Astrocyte of the spinal cord (primary cell): ENCODE results near the gene KLF3.

Source experiments
- DNase-seq: peaks from one replicate; pipeline ENCODE4 v3.0.0; 2011; ENCODE audit warnings: low read depth, low spot score
- H3K4me3 ChIP-seq: 2 replicates; pipeline ENCODE4 v1.5.1; 2011; ENCODE audit warnings: low read depth, mild to moderate bottlenecking, low read length, moderate library complexity
- CTCF ChIP-seq: IDR thresholded peaks from 2 replicates; pipeline ENCODE4 v1.5.1; 2012; ENCODE audit warnings: low read depth, mild to moderate bottlenecking, low read length, inconsistent platforms
- in situ Hi-C: cut with HindIII; loops from 2 replicates; pipeline ENCODE4 v1.10.0; 2017; ENCODE audit warnings: low sequenced_read_pairs

KLF3 gene

GRCh38 chr4:38715050-38715449, 51.1 kb downstream of the KLF3 start:
- H3K4me3 ChIP-seq, result no peak overlapping the region
- DNase-seq, result no peak
- TF ChIP-seq CTCF, result no peak
- in situ Hi-C loops, result no loop called here

- DNase-seq, result no peak
- in situ Hi-C loops, result no loop called here
- no peak overlapping the region for H3K4me3 ChIP-seq
- no peak for TF ChIP-seq CTCF
These were observed 52.3 kb downstream of the KLF3 start for GRCh38 chr4:38716256-38716655.

- DNase-seq, result no peak
- no peak for TF ChIP-seq CTCF
- H3K4me3 ChIP-seq, result no peak overlapping the region
- in situ Hi-C loops, result no loop called here
These were observed 53.6 kb downstream of the KLF3 start for GRCh38 chr4:38717604-38718003.

GRCh38 chr4:38723114-38723513, 59.1 kb downstream of the KLF3 start:
- in situ Hi-C loops, result no loop called here
- H3K4me3 ChIP-seq, result no peak overlapping the region
- DNase-seq, result no peak
- no peak for TF ChIP-seq CTCF

GRCh38 chr4:38723726-38724474, 59.9 kb downstream of the KLF3 start:
- no peak overlapping the region for H3K4me3 ChIP-seq
- no peak for DNase-seq
- no peak for TF ChIP-seq CTCF
- in situ Hi-C loops, result no loop called here

GRCh38 chr4:38724475-38724808, 60.4 kb downstream of the KLF3 start:
- no peak overlapping the region for H3K4me3 ChIP-seq
- in situ Hi-C loops, result no loop called here
- no peak for DNase-seq
- no peak for TF ChIP-seq CTCF
